ENCODE results near the gene GSG1.

GSG1 gene

GRCh38 chr12:13128291-13128965, 25.0 kb upstream of the GSG1 start:
- ATAC-seq (replicated peaks), result no peak
- no peaks in the 10 kb centered on the region for H3K9me3 Mint-ChIP-seq
- DNase-seq, result no peak
- H3K27ac Mint-ChIP-seq, result no peak overlapping the region
- no peaks in the 10 kb centered on the region for H3K36me3 Mint-ChIP-seq
- no peak overlapping the region for H3K4me3 Mint-ChIP-seq
- no peaks in the 10 kb centered on the region for H3K27me3 Mint-ChIP-seq
- H3K4me1 Mint-ChIP-seq, result no peaks in the 10 kb centered on the region

GRCh38 chr12:13127444-13127843, 24.0 kb upstream of the GSG1 start:
- ATAC-seq (replicated peaks), result no peak

GRCh38 chr12:13126494-13126893, 23.0 kb upstream of the GSG1 start:
- H3K27me3 Mint-ChIP-seq, result no peaks in the 10 kb centered on the region

More at GRCh38 chr12:13127444-13127843, 24.0 kb upstream of the GSG1 start:
- no peak for DNase-seq
- Mint-ChIP-seq H3K36me3 (no peaks in the 10 kb centered on the region), H3K9me3 (no peaks in the 10 kb centered on the region), H3K4me3 (no peak overlapping the region), H3K4me1 (no peaks in the 10 kb centered on the region), H3K27me3 (no peaks in the 10 kb centered on the region), H3K27ac (no peak overlapping the region)

GRCh38 chr12:13125996-13126395, 22.5 kb upstream of the GSG1 start:
- H3K27me3 Mint-ChIP-seq, result no peaks in the 10 kb centered on the region
- H3K36me3 Mint-ChIP-seq, result no peaks in the 10 kb centered on the region
- H3K27ac Mint-ChIP-seq, result no peak overlapping the region
- H3K4me1 Mint-ChIP-seq, result no peaks in the 10 kb centered on the region
- no peak overlapping the region for H3K4me3 Mint-ChIP-seq
- no peak for DNase-seq
- ATAC-seq (replicated peaks), result no peak
- H3K9me3 Mint-ChIP-seq, result no peaks in the 10 kb centered on the region

More at GRCh38 chr12:13126494-13126893, 23.0 kb upstream of the GSG1 start:
- ATAC-seq (replicated peaks), result no peak
- no peaks in the 10 kb centered on the region for H3K36me3 Mint-ChIP-seq
- DNase-seq, result no peak
- H3K9me3 Mint-ChIP-seq, result no peaks in the 10 kb centered on the region
- H3K27ac Mint-ChIP-seq, result no peak overlapping the region
- H3K4me1 Mint-ChIP-seq, result no peaks in the 10 kb centered on the region
- no peak overlapping the region for H3K4me3 Mint-ChIP-seq

- Mint-ChIP-seq H3K9me3 (no peaks in the 10 kb centered on the region), H3K4me1 (no peaks in the 10 kb centered on the region), H3K4me3 (no peak overlapping the region), H3K36me3 (no peaks in the 10 kb centered on the region), H3K27me3 (no peaks in the 10 kb centered on the region), H3K27ac (no peak overlapping the region)
- DNase-seq (no peak), ATAC-seq (replicated peaks) (no peak)
These were observed 21.4 kb upstream of the GSG1 start for GRCh38 chr12:13124656-13125505.

GRCh38 chr12:13121568-13121967, 18.1 kb upstream of the GSG1 start:
- no peaks in the 10 kb centered on the region for H3K36me3 Mint-ChIP-seq
- H3K27ac Mint-ChIP-seq, result no peak overlapping the region
- H3K4me1 Mint-ChIP-seq, result no peaks in the 10 kb centered on the region
- H3K9me3 Mint-ChIP-seq, result no peaks in the 10 kb centered on the region
- peaks cover under 1 to 4% of the 10 kb centered on the region in 2 donors for H3K27me3 Mint-ChIP-seq
- no peak overlapping the region for H3K4me3 Mint-ChIP-seq
- ATAC-seq (replicated peaks) (no peak), DNase-seq (no peak)

- no peak overlapping the region for H3K27ac Mint-ChIP-seq
- no peak for DNase-seq
- no peak for ATAC-seq (replicated peaks)
- H3K4me3 Mint-ChIP-seq, result no peak overlapping the region
- no peaks in the 10 kb centered on the region for H3K4me1 Mint-ChIP-seq
- H3K36me3 Mint-ChIP-seq, result no peaks in the 10 kb centered on the region
- H3K9me3 Mint-ChIP-seq, result no peaks in the 10 kb centered on the region
- H3K27me3 Mint-ChIP-seq, result peaks cover 4 to 6% of the 10 kb centered on the region in 2 donors
These were observed 16.9 kb upstream of the GSG1 start for GRCh38 chr12:13120413-13120812.

- DNase-seq, result no peak
- Mint-ChIP-seq H3K36me3 (no peaks in the 10 kb centered on the region), H3K4me3 (no peak overlapping the region), H3K9me3 (no peaks in the 10 kb centered on the region), H3K4me1 (no peaks in the 10 kb centered on the region), H3K27ac (no peak overlapping the region), H3K27me3 (peaks cover 4 to 6% of the 10 kb centered on the region in 2 donors)
- ATAC-seq (replicated peaks), result no peak
These were observed 16.4 kb upstream of the GSG1 start for GRCh38 chr12:13119826-13120225.

GRCh38 chr12:13117029-13117428, 13.6 kb upstream of the GSG1 start:
- ATAC-seq (replicated peaks), result no peak
- DNase-seq, result no peak
- no peaks in the 10 kb centered on the region for H3K36me3 Mint-ChIP-seq
- H3K4me3 Mint-ChIP-seq, result no peak overlapping the region
- H3K27ac Mint-ChIP-seq, result no peak overlapping the region
- H3K4me1 Mint-ChIP-seq, result no peaks in the 10 kb centered on the region
- H3K27me3 Mint-ChIP-seq, result peaks cover 8 to 14% of the 10 kb centered on the region in 2 donors
- no peaks in the 10 kb centered on the region for H3K9me3 Mint-ChIP-seq

GRCh38 chr12:13116259-13116658, 12.8 kb upstream of the GSG1 start:
- Mint-ChIP-seq H3K4me1 (no peaks in the 10 kb centered on the region), H3K9me3 (no peaks in the 10 kb centered on the region), H3K36me3 (no peaks in the 10 kb centered on the region), H3K4me3 (no peak overlapping the region), H3K27ac (no peak overlapping the region), H3K27me3 (peaks cover 8 to 14% of the 10 kb centered on the region in 2 donors)
- DNase-seq (no peak), ATAC-seq (replicated peaks) (no peak)

GRCh38 chr12:13114251-13115052, 11.0 kb upstream of the GSG1 start:
- Mint-ChIP-seq H3K27ac (no peak overlapping the region), H3K9me3 (no peaks in the 10 kb centered on the region), H3K4me1 (no peaks in the 10 kb centered on the region), H3K36me3 (no peaks in the 10 kb centered on the region), H3K4me3 (no peak overlapping the region), H3K27me3 (peaks cover 8 to 14% of the 10 kb centered on the region in 2 donors)
- DNase-seq (no peak), ATAC-seq (replicated peaks) (no peak)

GRCh38 chr12:13112968-13113367, 9.5 kb upstream of the GSG1 start:
- Mint-ChIP-seq H3K27ac (no peak overlapping the region), H3K27me3 (peaks cover 8 to 14% of the 10 kb centered on the region in 2 donors), H3K4me3 (no peak overlapping the region), H3K4me1 (peaks cover 0 to under 1% of the 10 kb centered on the region in 2 donors), H3K9me3 (peaks cover 0 to 3% of the 10 kb centered on the region in 2 donors), H3K36me3 (no peaks in the 10 kb centered on the region)
- DNase-seq (no peak), ATAC-seq (replicated peaks) (no peak)

GRCh38 chr12:13106666-13107065, 3.2 kb upstream of the GSG1 start:
- DNase-seq, result no peak
- Mint-ChIP-seq H3K27me3 (no peaks in the 10 kb centered on the region), H3K27ac (no peak overlapping the region), H3K9me3 (peaks cover 0 to 3% of the 10 kb centered on the region in 2 donors), H3K4me1 (peaks cover 12 to 24% of the 10 kb centered on the region in 2 donors), H3K36me3 (no peaks in the 10 kb centered on the region), H3K4me3 (no peak overlapping the region)
- ATAC-seq (replicated peaks), result no peak

- H3K36me3 Mint-ChIP-seq, result no peaks in the 10 kb centered on the region
- no peak overlapping the region for H3K27ac Mint-ChIP-seq
- no peak for DNase-seq
- peaks cover 0 to 3% of the 10 kb centered on the region in 2 donors for H3K9me3 Mint-ChIP-seq
- no peaks in the 10 kb centered on the region for H3K27me3 Mint-ChIP-seq
- no peak for ATAC-seq (replicated peaks)
- H3K4me1 Mint-ChIP-seq, result peaks cover 16 to 33% of the 10 kb centered on the region in 2 donors
- no peak overlapping the region for H3K4me3 Mint-ChIP-seq
These were observed 2.3 kb upstream of the GSG1 start for GRCh38 chr12:13105781-13106180.
